Fibroblast of pulmonary artery (primary cell): Measurements from ENCODE around the gene CRB2.

Source experiments
- DNase-seq: peaks from one replicate; pipeline ENCODE4 v3.0.0-alpha.2; 2010; ENCODE audit warnings: low read depth
- H3K4me3 ChIP-seq: replicated peaks from 2 replicates; pipeline ENCODE4 v1.5.1; 2011; ENCODE audit warnings: low read depth, mild to moderate bottlenecking, control low read depth, low read length, moderate library complexity
- CTCF ChIP-seq: IDR thresholded peaks from 2 replicates; pipeline ENCODE4 v1.5.1; 2011; ENCODE audit warnings: mild to moderate bottlenecking, control low read depth, low read length, inconsistent platforms; ENCODE audit errors: missing control alignments

CRB2 gene

GRCh38 chr9:123426406-123426805 is 70.4 kb downstream of the CRB2 start:
- no peak for TF ChIP-seq CTCF
- DNase-seq, result no peak
- H3K4me3 ChIP-seq, result no peak overlapping the region
